OCI-LY3 (cell line): ENCODE measurements around the gene ARID5A.

Experiments
- H2AFZ ChIP-seq: fragments of 200-600, 300-600 bp; shearing (Covaris generic); 2 replicates; pipeline ENCODE4 v1.6.0; 2014; ENCODE audit warnings: antibody characterized with exemption, low read depth, low read length
- H3K27ac ChIP-seq: fragments of 200-600, 300-600 bp; sonication (generic); 2 replicates; pipeline ENCODE4 v1.5.1; 2014; ENCODE audit warnings: mild to moderate bottlenecking, low read length, moderate library complexity, mixed read lengths
- H3K27me3 ChIP-seq: fragments of 200-600, 300-600 bp; sonication (generic); 2 replicates; pipeline ENCODE4 v1.6.1; 2014; ENCODE audit warnings: low read depth, low read length, mixed read lengths
- H3K36me3 ChIP-seq: fragments of 200-600, 300-600 bp; sonication (generic); replicated peaks from 2 replicates; pipeline ENCODE3; 2014; ENCODE audit warnings: low read depth, low read length, mixed read lengths
- H3K4me1 ChIP-seq: fragments of 300-600, 200-600 bp; sonication (generic); 2 replicates; pipeline ENCODE4 v1.6.1; 2014; ENCODE audit warnings: low read length, mixed read lengths
- H3K4me2 ChIP-seq: fragments of 200-600, 300-600 bp; sonication (generic); 2 replicates; pipeline ENCODE4 v1.6.1; 2014; ENCODE audit warnings: low read length, mixed read lengths
- H3K4me3 ChIP-seq: fragments of 300-600, 200-600 bp; sonication (generic); 2 replicates; pipeline ENCODE4 v1.5.1; 2014; ENCODE audit warnings: antibody characterized with exemption, mild to moderate bottlenecking, low read length, moderate library complexity
- H3K79me2 ChIP-seq: fragments of 300-600, 200-600 bp; shearing (Covaris generic); 2 replicates; pipeline ENCODE4 v1.6.1; 2014; ENCODE audit warnings: mild to moderate bottlenecking, low read length, mixed read lengths
- H3K9ac ChIP-seq: fragments of 300-600, 200-600 bp; shearing (Covaris generic); 2 replicates; pipeline ENCODE4 v1.6.0; 2014; ENCODE audit warnings: mild to moderate bottlenecking, low read length, moderate library complexity
- H3K9me3 ChIP-seq: fragments of 200-600, 300-600 bp; shearing (Covaris generic); 2 replicates; pipeline ENCODE4 v1.6.1; 2014; ENCODE audit warnings: low read length, mixed read lengths; ENCODE audit not compliant: insufficient read depth
- H4K20me1 ChIP-seq: fragments of 200-600, 300-600 bp; sonication (generic); 2 replicates; pipeline ENCODE4 v1.6.1; 2016; ENCODE audit warnings: low read length, mixed read lengths; ENCODE audit not compliant: insufficient read depth
- CTCF ChIP-seq: fragments of 200-600, 300-600 bp; sonication (generic); IDR thresholded peaks from 2 replicates; pipeline ENCODE4 v1.5.1; 2014; ENCODE audit warnings: antibody characterized with exemption, low read length, low read depth
- EZH2phosphoT487 ChIP-seq: fragments of 200-600 bp; shearing (Covaris generic); IDR thresholded peaks from 2 replicates; pipeline ENCODE4 v1.6.1; 2018; ENCODE audit warnings: antibody characterized with exemption, mixed run types, low read depth

ARID5A gene

GRCh38 chr2:96508521-96509113 lies 27.9 kb upstream of the ARID5A start:
- peaks cover 34% of the 10 kb centered on the region for H3K4me1 ChIP-seq
- no peaks in the 10 kb centered on the region for H3K9me3 ChIP-seq
- peak overlapping the region; percentile 17; the same call in 1 of the 2 replicates for H3K9ac ChIP-seq
- no peaks in the 10 kb centered on the region for H3K36me3 ChIP-seq
- no peaks in the 10 kb centered on the region for H4K20me1 ChIP-seq
- peak overlapping the region; percentile 82 for H3K4me2 ChIP-seq
- H3K27me3 ChIP-seq = peaks cover 21% of the 10 kb centered on the region
- H3K4me3 ChIP-seq = peak overlapping the region; percentile 69
- H2AFZ ChIP-seq = peak overlapping the region; percentile 84
- TF ChIP-seq EZH2phosphoT487 (no peak), CTCF (no peak)
- H3K27ac ChIP-seq = no peak overlapping the region
- H3K79me2 ChIP-seq = no peaks in the 10 kb centered on the region

- no peaks in the 10 kb centered on the region for H3K9me3 ChIP-seq
- H3K4me2 ChIP-seq = peak overlapping the region; percentile 82
- peak overlapping the region; percentile 5; the same call in 1 of the 2 replicates for H3K9ac ChIP-seq
- H4K20me1 ChIP-seq = no peaks in the 10 kb centered on the region
- H3K79me2 ChIP-seq = no peaks in the 10 kb centered on the region
- H3K4me1 ChIP-seq = peaks cover 34% of the 10 kb centered on the region
- peak overlapping the region; percentile 52 for H3K4me3 ChIP-seq
- no peak overlapping the region for H3K27ac ChIP-seq
- H3K27me3 ChIP-seq = peaks cover 21% of the 10 kb centered on the region
- TF ChIP-seq CTCF (peak; percentile 91), EZH2phosphoT487 (no peak)
- H3K36me3 ChIP-seq = no peaks in the 10 kb centered on the region
- H2AFZ ChIP-seq = peak overlapping the region; percentile 71
Observed at GRCh38 chr2:96509114-96509846, 27.3 kb upstream of the ARID5A start.

- Histone ChIP-seq H3K79me2 (no peaks in the 10 kb centered on the region), H3K4me3 (peak overlapping the region; percentile 52), H3K9ac (peak overlapping the region; percentile 5; the same call in 1 of the 2 replicates), H3K9me3 (no peaks in the 10 kb centered on the region), H4K20me1 (no peaks in the 10 kb centered on the region), H2AFZ (peak overlapping the region; percentile 71), H3K36me3 (no peaks in the 10 kb centered on the region), H3K4me1 (peaks cover 33% of the 10 kb centered on the region), H3K27ac (no peak overlapping the region), H3K4me2 (peak overlapping the region; percentile 82), H3K27me3 (peaks cover 21% of the 10 kb centered on the region)
- TF ChIP-seq CTCF (no peak), EZH2phosphoT487 (no peak)
Observed at GRCh38 chr2:96509847-96510230, 26.7 kb upstream of the ARID5A start.

GRCh38 chr2:96510931-96511595 lies 25.5 kb upstream of the ARID5A start:
- peaks cover 21% of the 10 kb centered on the region for H3K4me1 ChIP-seq
- no peak for TF ChIP-seq CTCF
- no peak for TF ChIP-seq EZH2phosphoT487
- no peak overlapping the region for H3K4me3 ChIP-seq
- no peak overlapping the region for H2AFZ ChIP-seq
- H3K9ac ChIP-seq = no peak overlapping the region
- H3K4me2 ChIP-seq = no peak overlapping the region
- H3K79me2 ChIP-seq = no peaks in the 10 kb centered on the region
- peaks cover 21% of the 10 kb centered on the region for H3K27me3 ChIP-seq
- no peak overlapping the region for H3K27ac ChIP-seq
- no peaks in the 10 kb centered on the region for H3K9me3 ChIP-seq
- H3K36me3 ChIP-seq = no peaks in the 10 kb centered on the region
- no peaks in the 10 kb centered on the region for H4K20me1 ChIP-seq
